Measurements from ENCODE around the gene POLR1E.

GRCh38 chr9:37480759-37481158, 5.0 kb upstream of the POLR1E start:
- TF ChIP-seq POLR2A (IDR thresholded peaks at IDR 0.05; ENCODE audit: low read depth, low read length) (no peak), CTCF (IDR thresholded peaks at IDR 0.05; ENCODE audit: extremely low read depth in 1 of 2, insufficient read depth in 1 of 2, low read depth in 1 of 2, low read length in 2 of 2) (no peak), MYC (IDR thresholded peaks at IDR 0.05; ENCODE audit: low read depth, low read length) (no peak), POLR2AphosphoS5 (IDR thresholded peaks at IDR 0.05; ENCODE audit: insufficient read depth, low read depth, low read length) (no peak), EZH2 (IDR thresholded peaks at IDR 0.05; ENCODE audit: borderline replicate concordance, low read depth, low read length, severe bottlenecking) (no peak), JUN (IDR thresholded peaks at IDR 0.05; ENCODE audit: borderline replicate concordance, insufficient read depth, insufficient read length, low read depth) (no peak), FOS (IDR thresholded peaks at IDR 0.05; ENCODE audit: borderline replicate concordance, insufficient read depth, low read length) (no peak), GATA2 (IDR thresholded peaks at IDR 0.05; ENCODE audit: insufficient read depth, insufficient read length, low read depth, low read length) (no peak)
- TF ChIP-seq, protein P1, sequence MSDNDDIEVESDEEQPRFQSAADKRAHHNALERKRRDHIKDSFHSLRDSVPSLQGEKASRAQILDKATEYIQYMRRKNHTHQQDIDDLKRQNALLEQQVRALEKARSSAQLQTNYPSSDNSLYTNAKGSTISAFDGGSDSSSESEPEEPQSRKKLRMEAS (IDR thresholded peaks at IDR 0.05; ENCODE audit: insufficient read depth, insufficient read length) = no peak
